Skeletal muscle satellite cell (primary cell): ENCODE measurements around the gene GPC6. TPM values are rescaled to one million over a fixed set of nuclear protein-coding genes. Genes with fewer than 3 reads are reported as not detected.
"Not testable (repeated sequence)": the region's sequence is repeated elsewhere in the genome, so short reads cannot be mapped to it uniquely, and the experiment has no call there.

ENCODE experiments used
- H3K27me3 ChIP-seq: 2 replicates; pipeline ENCODE4 v1.7.0; 2013; ENCODE audit warnings: low read length; ENCODE audit not compliant: control insufficient read depth, insufficient read depth
- H3K36me3 ChIP-seq: 2 replicates; pipeline ENCODE4 v1.7.0; 2013; ENCODE audit warnings: mild to moderate bottlenecking, control low read depth, low read length; ENCODE audit not compliant: insufficient read depth
- H3K4me1 ChIP-seq: 2 replicates; pipeline ENCODE4 v1.7.0; 2013; ENCODE audit warnings: low read length; ENCODE audit not compliant: control insufficient read depth, insufficient read depth
- H3K4me2 ChIP-seq: 2 replicates; pipeline ENCODE4 v1.7.0; 2013; ENCODE audit warnings: mild to moderate bottlenecking, low read length
- H3K4me3 ChIP-seq: 2 replicates; pipeline ENCODE4 v1.7.0; 2013; ENCODE audit warnings: low read length
- H3K9ac ChIP-seq: 2 replicates; pipeline ENCODE4 v1.7.0; 2013; ENCODE audit warnings: mild to moderate bottlenecking, low read depth, low read length, moderate library complexity
- H3K9me3 ChIP-seq: replicated peaks from 2 replicates; pipeline ENCODE4 v1.7.0; 2013; ENCODE audit warnings: mild to moderate bottlenecking, control low read depth, low read length
- total RNA-seq: library from RNA; depleted of rRNA; stranded (reverse); fragments of >200 nt; gene quantifications from 2 replicates; pipeline ENCODE4 v1.2.3, GENCODE V29; 2012; rRNA removed

GPC6 gene
- total RNA-seq = 31.4 and 33.4 TPM in 2 replicates

- H3K36me3 ChIP-seq = no peaks in the 10 kb centered on the region
- H3K4me2 ChIP-seq = peak within 1 kb of the TSS; percentile 94
- H3K4me3 ChIP-seq = peak within 1 kb of the TSS; percentile 83
- H3K9ac ChIP-seq = peak within 1 kb of the TSS; percentile 87
- peaks cover 27% of the 10 kb centered on the region for H3K4me1 ChIP-seq
- no peaks in the 10 kb centered on the region for H3K27me3 ChIP-seq
- H3K9me3 ChIP-seq = no peaks in the 10 kb centered on the region
These were observed at the start of gene GPC6 for GRCh38 chr13:93226623-93227279. Gene GPC6 (plus strand): TSS chr13:93226807.

- H3K4me2 ChIP-seq = no peak overlapping the region
- H3K27me3 ChIP-seq = no peaks in the 10 kb centered on the region
- no peaks in the 10 kb centered on the region for H3K36me3 ChIP-seq
- no peak overlapping the region for H3K4me3 ChIP-seq
- H3K4me1 ChIP-seq = no peaks in the 10 kb centered on the region
- H3K9ac ChIP-seq = no peak overlapping the region
- no peaks in the 10 kb centered on the region for H3K9me3 ChIP-seq
These were observed 46.1 kb upstream of the GPC6 start for GRCh38 chr13:93180356-93180969.

- no peaks in the 10 kb centered on the region for H3K9me3 ChIP-seq
- H3K4me2 ChIP-seq = no peak overlapping the region
- no peaks in the 10 kb centered on the region for H3K36me3 ChIP-seq
- H3K9ac ChIP-seq = no peak overlapping the region
- H3K4me1 ChIP-seq = no peaks in the 10 kb centered on the region
- H3K4me3 ChIP-seq = no peak overlapping the region
- no peaks in the 10 kb centered on the region for H3K27me3 ChIP-seq
These were observed 44.2 kb upstream of the GPC6 start for GRCh38 chr13:93182406-93182805.

GRCh38 chr13:93183302-93183701, 43.3 kb upstream of the GPC6 start:
- Histone ChIP-seq H3K9me3 (no peaks in the 10 kb centered on the region), H3K4me3 (no peak overlapping the region), H3K4me2 (no peak overlapping the region), H3K36me3 (no peaks in the 10 kb centered on the region), H3K27me3 (no peaks in the 10 kb centered on the region), H3K9ac (no peak overlapping the region), H3K4me1 (no peaks in the 10 kb centered on the region)

- Histone ChIP-seq H3K4me2 (no peak overlapping the region), H3K9me3 (no peaks in the 10 kb centered on the region), H3K36me3 (no peaks in the 10 kb centered on the region), H3K4me1 (no peaks in the 10 kb centered on the region), H3K4me3 (no peak overlapping the region), H3K9ac (no peak overlapping the region), H3K27me3 (no peaks in the 10 kb centered on the region)
These were observed 36.6 kb upstream of the GPC6 start for GRCh38 chr13:93190006-93190405.

- H3K9ac ChIP-seq = no peak overlapping the region
- H3K4me3 ChIP-seq = no peak overlapping the region
- no peaks in the 10 kb centered on the region for H3K36me3 ChIP-seq
- no peaks in the 10 kb centered on the region for H3K9me3 ChIP-seq
- H3K4me2 ChIP-seq = no peak overlapping the region
- no peaks in the 10 kb centered on the region for H3K4me1 ChIP-seq
- no peaks in the 10 kb centered on the region for H3K27me3 ChIP-seq
These were observed 32.9 kb upstream of the GPC6 start for GRCh38 chr13:93193682-93194081.

- H3K9me3 ChIP-seq = no peaks in the 10 kb centered on the region
- H3K4me3 ChIP-seq = no peak overlapping the region
- H3K4me1 ChIP-seq = no peaks in the 10 kb centered on the region
- H3K9ac ChIP-seq = no peak overlapping the region
- H3K27me3 ChIP-seq = no peaks in the 10 kb centered on the region
- H3K4me2 ChIP-seq = no peak overlapping the region
- no peaks in the 10 kb centered on the region for H3K36me3 ChIP-seq
These were observed 26.8 kb upstream of the GPC6 start for GRCh38 chr13:93199856-93200255.

- Histone ChIP-seq H3K4me1 (no peaks in the 10 kb centered on the region), H3K27me3 (no peaks in the 10 kb centered on the region)
These were observed 26.0 kb upstream of the GPC6 start for GRCh38 chr13:93200626-93201025.

GRCh38 chr13:93201992-93202558, 24.5 kb upstream of the GPC6 start:
- Histone ChIP-seq H3K4me2 (no peak overlapping the region), H3K4me1 (no peaks in the 10 kb centered on the region), H3K9me3 (no peaks in the 10 kb centered on the region), H3K36me3 (no peaks in the 10 kb centered on the region), H3K4me3 (no peak overlapping the region), H3K9ac (no peak overlapping the region), H3K27me3 (no peaks in the 10 kb centered on the region)

More at GRCh38 chr13:93200626-93201025, 26.0 kb upstream of the GPC6 start:
- Histone ChIP-seq H3K4me3 (no peak overlapping the region), H3K9ac (no peak overlapping the region), H3K9me3 (no peaks in the 10 kb centered on the region), H3K4me2 (no peak overlapping the region), H3K36me3 (no peaks in the 10 kb centered on the region)

- H3K4me2 ChIP-seq, H3K9ac ChIP-seq, H3K36me3 ChIP-seq, H3K4me1 ChIP-seq, H3K9me3 ChIP-seq, H3K27me3 ChIP-seq, H3K4me3 ChIP-seq: not testable (repeated sequence)
These were observed 19.7 kb upstream of the GPC6 start for GRCh38 chr13:93206778-93207392.

GRCh38 chr13:93216122-93216521, 10.5 kb upstream of the GPC6 start:
- H3K4me2 ChIP-seq = no peak overlapping the region
- H3K4me1 ChIP-seq = peaks cover 3% of the 10 kb centered on the region
- no peaks in the 10 kb centered on the region for H3K27me3 ChIP-seq
- no peaks in the 10 kb centered on the region for H3K9me3 ChIP-seq
- H3K36me3 ChIP-seq = no peaks in the 10 kb centered on the region
- H3K4me3 ChIP-seq = no peak overlapping the region
- no peak overlapping the region for H3K9ac ChIP-seq
